K562 (cell line): ENCODE measurements around the gene PIK3CG. TPM values are rescaled to one million over a fixed set of nuclear protein-coding genes. Genes with fewer than 3 reads are reported as not detected.

ENCODE experiments used
- ATF7 ChIP-seq: fragments of 450-650 bp; IDR thresholded peaks from 2 replicates; pipeline ENCODE4 v1.7.1; 2014; ENCODE audit warnings: mild to moderate bottlenecking, moderate library complexity
- BCOR ChIP-seq: fragments of 450-650 bp; IDR thresholded peaks from 2 replicates; pipeline ENCODE4 v1.6.1; 2016
- CBX8 ChIP-seq: fragments of 200-600 bp; sonication (generic); IDR thresholded peaks from 2 replicates; pipeline ENCODE4 v1.6.1; 2012; ENCODE audit warnings: borderline replicate concordance, mixed run types, low read depth, mild to moderate bottlenecking, moderate library complexity, mixed read lengths, low read length, control low read depth, inconsistent platforms; ENCODE audit not compliant: poor library complexity, severe bottlenecking; ENCODE audit errors: extremely low read depth
- E2F8 ChIP-seq: fragments of 450-650 bp; IDR thresholded peaks from 2 replicates; pipeline ENCODE4 v1.7.1; 2018; ENCODE audit warnings: mild to moderate bottlenecking, low read depth; ENCODE audit not compliant: partially characterized antibody
- ELF1 ChIP-seq: fragments of 200-800 bp; sonication (Bioruptor generic); IDR thresholded peaks from 2 replicates; pipeline ENCODE4 v1.6.1; 2016; ENCODE audit warnings: missing genetic modification characterization, missing compliant biosample characterization
- FOXM1 ChIP-seq, 2 experiments: fragments of 450-650 bp in 1 of 2; sonication (generic) in 1 of 2; formaldehyde crosslinking in 1 of 2; IDR thresholded peaks; 2 replicates each; pipeline versions ENCODE4 v1.6.1 to v1.9.0; 2017 to 2022; ENCODE audit warnings: low read depth in 2 of 2, mild to moderate bottlenecking in 2 of 2, missing genetic modification reagents in 1 of 2, moderate library complexity in 1 of 2
- HLTF ChIP-seq: fragments of 450-650 bp; IDR thresholded peaks from 2 replicates; pipeline ENCODE4 v1.6.1; 2016
- NCOR1 ChIP-seq: fragments of 450-650 bp; IDR thresholded peaks from 2 replicates; pipeline ENCODE4 v1.6.1; 2016; ENCODE audit warnings: mild to moderate bottlenecking, moderate library complexity
- NFE2L1 ChIP-seq: fragments of 450-650 bp; IDR thresholded peaks from 2 replicates; pipeline ENCODE4 v1.6.1; 2016; ENCODE audit warnings: missing genetic modification characterization, low read depth, mild to moderate bottlenecking, missing compliant biosample characterization, moderate library complexity, borderline replicate concordance
- NFXL1 ChIP-seq: fragments of 450-650 bp; formaldehyde crosslinking; IDR thresholded peaks from 2 replicates; pipeline ENCODE4 v1.4.0; 2021; ENCODE audit warnings: mild to moderate bottlenecking
- NR2C1 ChIP-seq, 2 experiments: fragments of 450-650 bp; IDR thresholded peaks; 2 replicates each; pipeline ENCODE4 v1.6.1; 2017; ENCODE audit warnings: mild to moderate bottlenecking in 2 of 2, antibody characterized with exemption in 1 of 2, inconsistent platforms in 1 of 2, missing compliant biosample characterization in 1 of 2, missing genetic modification characterization in 1 of 2
- OTX1 ChIP-seq: fragments of 450-650 bp; formaldehyde crosslinking; IDR thresholded peaks from 2 replicates; pipeline ENCODE4 v1.4.0; 2022; ENCODE audit warnings: mild to moderate bottlenecking
- POLR2AphosphoS5 ChIP-seq: IDR thresholded peaks from 2 replicates; pipeline ENCODE4 v1.6.1; 2011; ENCODE audit warnings: mild to moderate bottlenecking, low read depth, low read length, moderate library complexity; ENCODE audit not compliant: control insufficient read depth, insufficient read depth
- SIN3A ChIP-seq, 2 experiments: fragments of 150-350 bp in 1 of 2; IDR thresholded peaks; 2 replicates each; pipeline ENCODE4 v1.6.1; 2011 to 2016; ENCODE audit warnings: borderline replicate concordance in 2 of 2, low read depth in 2 of 2, low read length in 2 of 2, mild to moderate bottlenecking in 2 of 2, moderate library complexity in 2 of 2; ENCODE audit not compliant: control insufficient read depth in 1 of 2
- TBL1XR1 ChIP-seq, 2 experiments: IDR thresholded peaks; 2 replicates each; pipeline ENCODE4 v1.6.1; 2012; ENCODE audit warnings: improper control_type of control experiment in 2 of 2, low read length in 2 of 2, mild to moderate bottlenecking in 1 of 2
- TFE3 ChIP-seq: fragments of 450-650 bp; formaldehyde crosslinking; IDR thresholded peaks from 2 replicates; pipeline ENCODE4 v1.4.0; 2020; ENCODE audit warnings: mild to moderate bottlenecking, mixed read lengths
- ZSCAN29 ChIP-seq: fragments of 450-650 bp; IDR thresholded peaks from 2 replicates; pipeline ENCODE4 v1.6.1; 2017
- polyA plus RNA-seq, 8 experiments: library from polyadenylated mRNA; depleted of rRNA in 4 of 8; stranded (reverse) in 5 of 8; unstranded in 3 of 8; fragments of >200 nt; fragmentation: Nextera tagmentation in 2 of 8; fragmentation: Illumina TruSeq in 1 of 8; extraction: Ambion mirVana in 2 of 8; extraction: Trizol in 1 of 8; gene quantifications; 2 replicates each; pipeline versions ENCODE4 v1.2.1 to v1.2.3, GENCODE V29; 2011 to 2014; ENCODE audit warnings: inconsistent platforms in 1 of 8, missing spikeins in 1 of 8
- total RNA-seq, 7 experiments: library from RNA; depleted of rRNA in 6 of 7; stranded (reverse); fragments of >200 nt in 6 of 7; fragmentation: Illumina TruSeq in 2 of 7; extraction: Trizol in 2 of 7; gene quantifications; 2 replicates each; pipeline versions ENCODE4 v1.2.1 to v1.2.3, GENCODE V29; 2011 to 2021; ENCODE audit warnings: low replicate concordance in 1 of 7
- TF ChIP-seq, protein P1 (sequence below): fragments of 450-650 bp; IDR thresholded peaks from 2 replicates; pipeline ENCODE4 v1.6.1; 2017; ENCODE audit warnings: antibody characterized with exemption
- TF ChIP-seq, protein P2 (sequence below): fragments of 450-650 bp; conservative IDR thresholded peaks from 2 replicates; pipeline ENCODE4 v1.6.1; 2016; ENCODE audit warnings: missing genetic modification characterization, low read depth, mild to moderate bottlenecking, control low read depth, missing compliant biosample characterization

PIK3CG gene
- total and polyA plus RNA-seq, 9 of the 15 experiments (the other 6 are each of a cell fraction or from before 2014, with no cell fraction given): 5.3 to 42.5 (median 29.0) TPM

DNA sequence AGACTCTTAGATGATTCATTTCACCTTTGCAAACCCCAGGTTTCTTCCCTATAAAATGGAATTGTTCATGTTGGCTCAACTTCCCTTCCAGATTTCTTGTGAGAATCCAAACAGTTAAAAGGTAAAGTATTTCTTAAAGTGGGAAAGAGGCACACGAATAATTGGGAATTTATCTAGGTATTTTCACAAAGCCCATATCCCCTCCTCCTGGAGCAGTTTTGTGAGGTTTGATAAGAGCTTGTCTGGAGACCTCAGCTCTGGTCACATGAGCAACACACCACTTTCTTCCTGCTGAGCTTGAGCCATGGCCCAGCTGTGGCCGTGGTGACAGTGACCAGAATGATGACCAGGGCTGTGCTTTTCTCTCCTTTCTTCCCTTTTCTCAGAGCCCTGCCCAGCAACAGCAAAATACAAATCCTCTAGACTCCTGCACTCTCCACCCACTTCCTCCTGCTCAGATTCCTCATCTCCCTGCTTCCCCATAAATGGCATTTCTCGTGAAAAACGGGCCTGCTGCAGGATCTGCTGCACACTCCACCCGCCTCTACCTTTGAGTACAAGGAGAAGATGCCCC is 87.7 kb downstream of the PIK3CG start (continued):
- TF ChIP-seq, protein P1, sequence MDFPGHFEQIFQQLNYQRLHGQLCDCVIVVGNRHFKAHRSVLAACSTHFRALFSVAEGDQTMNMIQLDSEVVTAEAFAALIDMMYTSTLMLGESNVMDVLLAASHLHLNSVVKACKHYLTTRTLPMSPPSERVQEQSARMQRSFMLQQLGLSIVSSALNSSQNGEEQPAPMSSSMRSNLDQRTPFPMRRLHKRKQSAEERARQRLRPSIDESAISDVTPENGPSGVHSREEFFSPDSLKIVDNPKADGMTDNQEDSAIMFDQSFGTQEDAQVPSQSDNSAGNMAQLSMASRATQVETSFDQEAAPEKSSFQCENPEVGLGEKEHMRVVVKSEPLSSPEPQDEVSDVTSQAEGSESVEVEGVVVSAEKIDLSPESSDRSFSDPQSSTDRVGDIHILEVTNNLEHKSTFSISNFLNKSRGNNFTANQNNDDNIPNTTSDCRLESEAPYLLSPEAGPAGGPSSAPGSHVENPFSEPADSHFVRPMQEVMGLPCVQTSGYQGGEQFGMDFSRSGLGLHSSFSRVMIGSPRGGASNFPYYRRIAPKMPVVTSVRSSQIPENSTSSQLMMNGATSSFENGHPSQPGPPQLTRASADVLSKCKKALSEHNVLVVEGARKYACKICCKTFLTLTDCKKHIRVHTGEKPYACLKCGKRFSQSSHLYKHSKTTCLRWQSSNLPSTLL: no peak
- TF ChIP-seq NFXL1 (CRISPR knock-in tag) (no peak), NR2C1 (IDR thresholded peaks at IDR 0.05) (no peak), NR2C1 (tag; IDR thresholded peaks at IDR 0.05) (0 out of 2 replicates have a peak, but pooled peaks have one; percentile 6), ZSCAN29 (peak; percentile 33; the same call in 1 of the 2 replicates), HLTF (peak; percentile 71; the same call in 1 of the 2 replicates), OTX1 (0 out of 2 replicates have a peak, but pooled peaks have one; percentile 24), TFE3 (CRISPR knock-in tag) (peak; percentile 63), NFE2L1 (tag) (no peak), FOXM1 (IDR thresholded peaks at IDR 0.05; ENCODE audit: low read depth) (peak; percentile 64), FOXM1 (CRISPR knock-in tag; IDR thresholded peaks at IDR 0.05; ENCODE audit: low read depth) (no peak), ELF1 (tag) (peak; percentile 63), ATF7 (peak; percentile 62), BCOR (peak; percentile 38; the same call in 1 of the 2 replicates), POLR2AphosphoS5 (peak; percentile 68; the same call in 1 of the 2 replicates), SIN3A (IDR thresholded peaks at IDR 0.05; ENCODE audit: borderline replicate concordance in 2 of 2, control insufficient read depth in 1 of 2, low read depth in 2 of 2, low read length in 2 of 2) (0 out of 4 replicates have a peak, but pooled peaks of 1 of the 2 experiments have one; percentile 53), TBL1XR1 (IDR thresholded peaks at IDR 0.05; ENCODE audit: low read length in 2 of 2) (peak in 1 of 2 experiments; percentile 77; a peak in 3 of 4 replicates), CBX8 (no peak), E2F8 (peak; percentile 73), NCOR1 (peak; percentile 85)
- TF ChIP-seq, protein P2, sequence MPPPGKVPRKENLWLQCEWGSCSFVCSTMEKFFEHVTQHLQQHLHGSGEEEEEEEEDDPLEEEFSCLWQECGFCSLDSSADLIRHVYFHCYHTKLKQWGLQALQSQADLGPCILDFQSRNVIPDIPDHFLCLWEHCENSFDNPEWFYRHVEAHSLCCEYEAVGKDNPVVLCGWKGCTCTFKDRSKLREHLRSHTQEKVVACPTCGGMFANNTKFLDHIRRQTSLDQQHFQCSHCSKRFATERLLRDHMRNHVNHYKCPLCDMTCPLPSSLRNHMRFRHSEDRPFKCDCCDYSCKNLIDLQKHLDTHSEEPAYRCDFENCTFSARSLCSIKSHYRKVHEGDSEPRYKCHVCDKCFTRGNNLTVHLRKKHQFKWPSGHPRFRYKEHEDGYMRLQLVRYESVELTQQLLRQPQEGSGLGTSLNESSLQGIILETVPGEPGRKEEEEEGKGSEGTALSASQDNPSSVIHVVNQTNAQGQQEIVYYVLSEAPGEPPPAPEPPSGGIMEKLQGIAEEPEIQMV (tag): no peak
